Lower leg skin (tissue), 4 donors: ENCODE measurements around the gene PLPPR5. TPM values are rescaled to one million over a fixed set of nuclear protein-coding genes. Genes with fewer than 3 reads are reported as not detected.

Experiments
- DNase-seq, 2 donors: peaks; one replicate each; pipeline ENCODE4 v3.0.0-alpha.2; 2019; ENCODE audit warnings: low spot score in 2 of 2
- H3K4me3 ChIP-seq: fragments of 200-600 bp; sonication (generic); 2 replicates; pipeline ENCODE4 v1.5.1; 2017; ENCODE audit warnings: mild to moderate bottlenecking, low read depth; ENCODE audit not compliant: poor library complexity, severe bottlenecking
- CTCF ChIP-seq, 3 donors: fragments of 450-650 bp; IDR thresholded peaks; one replicate each; pipeline ENCODE4 v1.5.1; 2016; ENCODE audit warnings: antibody characterized with exemption in 3 of 3, mild to moderate bottlenecking in 3 of 3, moderate library complexity in 2 of 3
- POLR2A ChIP-seq, 2 donors: fragments of 450-650 bp; IDR thresholded peaks; one replicate each; pipeline ENCODE4 v1.6.1; 2016 to 2017; ENCODE audit warnings: antibody characterized with exemption in 2 of 2, mild to moderate bottlenecking in 1 of 2, moderate library complexity in 1 of 2
- WGBS, 2 donors: methylation state at CpG; one replicate each; pipeline ENCODE4 v1.1.5; 2018; 5-methylcytosine and 5-hydroxymethylcytosine counted together
- intact Hi-C: fragments of 100-400 bp; cut with DNase I; formaldehyde crosslinking; loops from one replicate; pipeline ENCODE4 v1.15.0; 2023; ENCODE audit warnings: low total_unique reads
- total RNA-seq, 4 donors: library from RNA; depleted of rRNA; stranded (reverse); fragments of >200 nt; gene quantifications; one replicate each; pipeline ENCODE4 v1.1.0, GENCODE V29; 2016

PLPPR5 gene
- total RNA-seq, 4 donors from 2014 or later: 0.13 TPM; not detected in 3

GRCh38 chr1:98949621-98950020, 55.0 kb downstream of the PLPPR5 start:
- H3K4me3 ChIP-seq: no peak overlapping the region
- no peak for DNase-seq
- intact Hi-C loops: no loop called here
- TF ChIP-seq CTCF (IDR thresholded peaks at IDR 0.05): no peak
- TF ChIP-seq POLR2A (IDR thresholded peaks at IDR 0.05): no peak

GRCh38 chr1:98949166-98949565, 55.5 kb downstream of the PLPPR5 start:
- DNase-seq: no peak
- TF ChIP-seq CTCF (IDR thresholded peaks at IDR 0.05): no peak
- no peak for TF ChIP-seq POLR2A (IDR thresholded peaks at IDR 0.05)
- WGBS, 2 donors: 28 to 57% methylated on average over 2 of the region's 2 CpGs
- no peak overlapping the region for H3K4me3 ChIP-seq
- intact Hi-C loops: no loop called here

DNA sequence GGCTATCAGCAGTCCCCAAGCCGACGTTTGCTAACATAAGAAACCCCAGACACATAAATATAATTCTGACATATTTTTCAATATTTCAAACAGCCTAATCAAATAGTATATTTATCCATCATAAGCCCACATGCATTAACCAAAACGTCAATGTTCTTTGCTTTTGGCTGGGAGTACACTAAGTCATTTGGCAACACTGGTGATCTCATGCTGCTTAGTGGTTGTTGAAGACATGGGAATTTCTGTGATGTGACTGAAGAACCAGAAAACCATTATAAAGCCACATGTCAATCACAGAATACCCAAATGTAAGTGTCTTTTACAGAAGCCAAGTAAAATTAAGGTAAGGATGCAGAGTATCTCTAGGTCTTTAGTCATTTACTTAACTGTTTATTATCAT, 57.6 kb downstream of the PLPPR5 start:
- intact Hi-C loops: no loop called here
- H3K4me3 ChIP-seq: no peak overlapping the region
- no peak for TF ChIP-seq CTCF (IDR thresholded peaks at IDR 0.05)
- no peak for TF ChIP-seq POLR2A (IDR thresholded peaks at IDR 0.05)
- 75 to 81% methylated on average over 3 of the region's 3 CpGs for WGBS, 2 donors
- no peak for DNase-seq

DNA sequence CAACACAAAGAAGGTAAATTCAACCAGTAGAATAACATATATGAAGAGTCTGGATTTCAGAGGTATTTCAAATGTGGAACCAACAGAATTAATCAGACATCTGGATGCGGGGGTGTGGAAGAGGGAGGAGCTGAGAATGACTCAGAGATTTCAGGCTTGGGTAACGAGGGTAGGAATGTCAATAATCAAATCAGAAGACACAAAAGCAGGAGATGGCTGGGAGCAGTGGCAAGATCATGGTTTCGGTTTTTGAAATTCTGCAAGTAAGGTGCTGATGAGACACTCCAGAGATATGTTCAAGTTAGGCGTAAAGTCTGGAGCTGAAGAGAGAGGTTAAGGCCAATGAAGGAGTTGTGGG, 64.0 kb downstream of the PLPPR5 start:
- intact Hi-C loops: no loop called here
- TF ChIP-seq CTCF (IDR thresholded peaks at IDR 0.05): no peak
- no peak for TF ChIP-seq POLR2A (IDR thresholded peaks at IDR 0.05)
- H3K4me3 ChIP-seq: no peak overlapping the region
- 52 to 54% methylated on average over 4 of the region's 4 CpGs for WGBS, 2 donors
- DNase-seq: no peak

DNA sequence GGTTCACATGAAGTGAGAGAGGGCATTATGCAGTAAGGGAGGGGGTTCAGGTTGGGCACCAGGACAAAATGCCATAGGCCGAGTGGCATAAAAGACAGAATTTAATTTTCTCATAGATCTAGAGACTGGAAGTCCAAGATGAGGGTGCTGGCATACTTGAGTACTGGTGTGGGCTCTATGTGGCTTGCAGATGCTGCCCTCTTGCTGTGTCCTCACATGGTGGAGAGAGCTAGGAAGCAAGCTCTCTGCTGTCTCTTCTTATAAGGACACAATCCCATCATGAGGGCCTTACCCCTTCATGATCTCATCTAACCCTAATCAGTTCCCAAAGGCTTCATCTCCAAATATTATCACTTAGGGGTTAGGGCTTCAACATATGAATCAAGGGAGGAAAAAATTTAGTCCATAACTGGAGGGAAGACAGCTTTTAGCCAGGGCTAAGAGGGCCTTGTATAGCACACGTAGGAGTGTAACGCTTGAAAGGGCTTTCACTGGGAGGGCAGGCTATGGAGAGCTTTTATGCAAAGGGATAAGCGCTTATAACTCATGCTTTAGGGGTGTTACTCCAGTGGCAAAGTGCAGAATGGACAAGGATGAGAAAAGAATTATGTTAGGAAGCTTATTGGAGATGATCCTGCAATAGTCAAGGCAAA, 64.5 kb downstream of the PLPPR5 start:
- DNase-seq: no peak
- 89 to 92% methylated on average over 4 of the region's 4 CpGs for WGBS, 2 donors
- no peak overlapping the region for H3K4me3 ChIP-seq
- intact Hi-C loops: no loop called here
- TF ChIP-seq POLR2A (IDR thresholded peaks at IDR 0.05): no peak
- TF ChIP-seq CTCF (IDR thresholded peaks at IDR 0.05): no peak

GRCh38 chr1:98939471-98939870, 65.2 kb downstream of the PLPPR5 start:
- intact Hi-C loops: no loop called here
- TF ChIP-seq POLR2A (IDR thresholded peaks at IDR 0.05): no peak
- TF ChIP-seq CTCF (IDR thresholded peaks at IDR 0.05): no peak
- 89 to 90% methylated on average over 5 of the region's 5 CpGs for WGBS, 2 donors
- DNase-seq: no peak
- H3K4me3 ChIP-seq: no peak overlapping the region
